GM23248 (cell line): ENCODE data around the gene SNX27.

Experiments used
- EZH2 ChIP-seq: fragments of 200-600 bp; sonication (generic); IDR thresholded peaks from 2 replicates; pipeline ENCODE4 v1.6.1; 2018; ENCODE audit warnings: antibody characterized with exemption, mild to moderate bottlenecking; ENCODE audit not compliant: insufficient read depth, poor library complexity, severe bottlenecking
- EZH2phosphoT487 ChIP-seq: fragments of 200-600 bp; sonication (generic); IDR thresholded peaks from 2 replicates; pipeline ENCODE4 v1.6.1; 2018; ENCODE audit warnings: antibody characterized with exemption, moderate library complexity, mild to moderate bottlenecking, low read depth; ENCODE audit not compliant: insufficient read depth

GRCh38 chr1:151702936-151703335, 91.1 kb downstream of the SNX27 start:
- TF ChIP-seq EZH2 (no peak), EZH2phosphoT487 (no peak)
